Fibroblast of lung (primary cell): Measurements from ENCODE around the gene MRTFA.

Experiments
- CTCF ChIP-seq, 2 donors: IDR thresholded peaks in 1 of 2; conservative IDR thresholded peaks in 1 of 2; 1 replicate in 1 of 2; 2 replicates in 1 of 2; pipeline ENCODE4 v1.5.1; 2011 to 2012; ENCODE audit warnings: low read length in 2 of 2, control low read depth in 1 of 2, inconsistent platforms in 1 of 2, low read depth in 1 of 2, mild to moderate bottlenecking in 1 of 2
- EZH2 ChIP-seq: IDR thresholded peaks from 2 replicates; pipeline ENCODE4 v1.5.1; 2012; ENCODE audit warnings: low read length, control low read depth, mild to moderate bottlenecking; ENCODE audit errors: missing control alignments

GRCh38 chr22:40641269-40641668, 4.8 kb upstream of the MRTFA start:
- TF ChIP-seq CTCF (conservative IDR thresholded peaks at IDR 0.05 in 1 of 2, IDR thresholded peaks at IDR 0.05 in 1 of 2; ENCODE audit: low read depth in 1 of 2, low read length in 2 of 2) (no peak), EZH2 (no peak)
